T-cell (primary cell): ENCODE measurements around the gene PPDPF. TPM values are rescaled to one million over a fixed set of nuclear protein-coding genes. Genes with fewer than 3 reads are reported as not detected.

ENCODE experiments used
- ATAC-seq, 4 experiments: fragments of 200-7000 bp in 3 of 4; fragments of 150-1000 bp in 1 of 4; cut with Tn5 transposase; replicated peaks in 1 of 4; 1 replicate in 3 of 4; 2 replicates in 1 of 4; pipeline ENCODE4 v1.10.0; 2021; ENCODE audit warnings: moderate library complexity in 3 of 4, mild to moderate bottlenecking in 2 of 4, moderate number of reproducible peaks in 1 of 4
- CTCF ChIA-PET, 2 donors: fragments of 300-600 bp; sonication (Branson Sonifier 250); formaldehyde crosslinking; loops; one replicate each; lab custom pipeline; 2022; ENCODE audit warnings: antibody characterized with exemption in 2 of 2; lab: Charles Lee
- POLR2A ChIA-PET, 2 donors: fragments of 300-600 bp; sonication (Branson Sonifier 250); formaldehyde crosslinking; loops; one replicate each; lab custom pipeline; 2022; ENCODE audit warnings: antibody characterized with exemption in 2 of 2; lab: Charles Lee
- DNase-seq, 35 experiments: peaks; one replicate each; pipeline versions ENCODE4 v3.0.0 to v3.0.0-alpha.2; 2013 to 2023
- H3K27ac ChIP-seq: one replicate; pipeline ENCODE4 v1.5.1; 2013; ENCODE audit warnings: low read length
- H3K27me3 ChIP-seq, 2 experiments: replicated peaks in 1 of 2; 1 replicate in 1 of 2; 2 replicates in 1 of 2; pipeline versions ENCODE4 v1.6.1 to v1.7.0; 2013; ENCODE audit warnings: low read length in 1 of 2, mixed read lengths in 1 of 2; ENCODE audit not compliant: control insufficient read depth in 2 of 2, insufficient read depth in 2 of 2; ENCODE audit errors: extremely low read depth in 1 of 2
- H3K36me3 ChIP-seq, 2 donors: 1 replicate in 1 of 2; 2 replicates in 1 of 2; pipeline versions ENCODE4 v1.6.1 to v1.7.0; 2013; ENCODE audit warnings: low read length in 1 of 2; ENCODE audit not compliant: control insufficient read depth in 2 of 2, insufficient read depth in 1 of 2; ENCODE audit errors: extremely low read depth in 1 of 2
- H3K4me1 ChIP-seq, 2 experiments: 1 replicate in 1 of 2; 2 replicates in 1 of 2; pipeline versions ENCODE4 v1.6.1 to v1.7.0; 2013; ENCODE audit warnings: low read length in 2 of 2, mixed read lengths in 1 of 2; ENCODE audit not compliant: insufficient read depth in 2 of 2, control insufficient read depth in 1 of 2; ENCODE audit errors: extremely low read depth in 1 of 2
- H3K4me3 ChIP-seq, 2 donors: 1 replicate in 1 of 2; 2 replicates in 1 of 2; pipeline versions ENCODE4 v1.5.1 to v1.7.0; 2013; ENCODE audit warnings: mild to moderate bottlenecking in 2 of 2, low read length in 1 of 2, moderate library complexity in 1 of 2; ENCODE audit not compliant: control insufficient read depth in 1 of 2; ENCODE audit errors: extremely low read depth in 1 of 2
- H3K9me3 ChIP-seq: 2 replicates; pipeline ENCODE4 v1.7.0; 2013
- H3K27ac Mint-ChIP-seq, 2 donors: one replicate each; pipeline ENCODE4 v1.8.0; 2020 to 2021; ENCODE audit warnings: mild to moderate bottlenecking in 2 of 2, mixed read lengths in 2 of 2
- H3K27me3 Mint-ChIP-seq, 2 donors: one replicate each; pipeline ENCODE4 v1.8.0; 2021 to 2022; ENCODE audit warnings: mixed read lengths in 2 of 2
- H3K36me3 Mint-ChIP-seq: one replicate; pipeline ENCODE4 v1.8.0; 2021; ENCODE audit warnings: mixed read lengths
- H3K4me1 Mint-ChIP-seq, 3 donors: one replicate each; pipeline ENCODE4 v1.8.0; 2020 to 2022; ENCODE audit warnings: mixed read lengths in 3 of 3, mild to moderate bottlenecking in 1 of 3
- H3K4me3 Mint-ChIP-seq, 3 donors: one replicate each; pipeline ENCODE4 v1.8.0; 2020 to 2022; ENCODE audit warnings: mild to moderate bottlenecking in 3 of 3, mixed read lengths in 3 of 3, moderate library complexity in 3 of 3
- H3K9me3 Mint-ChIP-seq, 3 donors: one replicate each; pipeline ENCODE4 v1.8.0; 2020 to 2022; ENCODE audit warnings: mixed read lengths in 3 of 3
- WGBS: methylation state at CpG from one replicate; pipeline ENCODE4 v1.1.5; 2013; ENCODE audit warnings: missing lambda C conversion rate; ENCODE audit not compliant: insufficient coverage; 5-methylcytosine and 5-hydroxymethylcytosine counted together
- total RNA-seq, 35 experiments: library from RNA in 6 of 35; stranded (reverse) in 6 of 35; fragments of 120-200 nt in 1 of 35; gene quantifications; one replicate each; pipeline versions ENCODE4 v1.2.1 to v1.2.4 and lab custom pipeline; 2013 to 2026

PPDPF gene
- total RNA-seq, 5 donors from 2014 or later (not counting 1 experiment from before 2014, with no cell fraction given) = 147 to 320 (median 300) TPM

- Mint-ChIP-seq H3K4me1 (peaks cover 4 to 13% (median 11%) of the 10 kb centered on the region in 3 donors), H3K9me3 (no peaks in the 10 kb centered on the region), H3K4me3 (no peak overlapping the region), H3K27me3 (peaks cover 0 to 6% of the 10 kb centered on the region in 2 donors), H3K36me3 (no peaks in the 10 kb centered on the region), H3K27ac (no peak overlapping the region)
- ATAC-seq = no peak
- no peak for DNase-seq
- H3K4me3 ChIP-seq = no peak overlapping the region
- H3K27me3 ChIP-seq = peaks cover 0 to 31% of the 10 kb centered on the region in 2 experiments
- H3K9me3 ChIP-seq = no peaks in the 10 kb centered on the region
- POLR2A ChIA-PET = interaction anchor here in 1 of 2 donors (0.6 kb wide), 1 partner anchor 29 kb away, joined by 7 read pairs; the partner anchor contains the start of gene HELZ2
- H3K27ac ChIP-seq = no peak overlapping the region
- peaks cover 11 to 15% of the 10 kb centered on the region in 2 experiments for H3K4me1 ChIP-seq
- no peaks in the 10 kb centered on the region for H3K36me3 ChIP-seq
- CTCF ChIA-PET = no interaction called here
- 78% methylated on average over 17 of the region's 19 CpGs for WGBS
Measured at GRCh38 chr20:63544958-63545516, 24.5 kb downstream of the PPDPF start.

GRCh38 chr20:63545814-63546213, 25.2 kb downstream of the PPDPF start:
- Mint-ChIP-seq H3K4me3 (no peak overlapping the region), H3K36me3 (no peaks in the 10 kb centered on the region), H3K27me3 (peaks cover 0 to 10% of the 10 kb centered on the region in 2 donors), H3K27ac (no peak overlapping the region), H3K9me3 (no peaks in the 10 kb centered on the region), H3K4me1 (peaks cover 4 to 11% (median 11%) of the 10 kb centered on the region in 3 donors)
- H3K4me3 ChIP-seq = no peak overlapping the region
- ATAC-seq (peak in 1 of 4 experiments; percentile 61), DNase-seq (no peak)
- H3K36me3 ChIP-seq = no peaks in the 10 kb centered on the region
- ChIA-PET POLR2A (interaction anchor here in 1 of 2 donors (0.6 kb wide), 1 partner anchor 28 kb away, joined by 7 read pairs; the partner anchor contains the start of gene HELZ2), CTCF (no interaction called here)
- peaks cover 11 to 15% of the 10 kb centered on the region in 2 experiments for H3K4me1 ChIP-seq
- peaks cover 0 to 39% of the 10 kb centered on the region in 2 experiments for H3K27me3 ChIP-seq
- H3K9me3 ChIP-seq = no peaks in the 10 kb centered on the region
- H3K27ac ChIP-seq = no peak overlapping the region
- WGBS = no CpG with 5 or more reads among the region's 6 CpGs

- Histone ChIP-seq H3K4me3 (no peak overlapping the region), H3K27ac (no peak overlapping the region), H3K27me3 (peaks cover 0 to 43% of the 10 kb centered on the region in 2 experiments), H3K9me3 (no peaks in the 10 kb centered on the region), H3K36me3 (no peaks in the 10 kb centered on the region), H3K4me1 (peaks cover 11 to 15% of the 10 kb centered on the region in 2 experiments)
- POLR2A ChIA-PET = no interaction called here
- DNase-seq (no peak), ATAC-seq (no peak)
- Mint-ChIP-seq H3K36me3 (no peaks in the 10 kb centered on the region), H3K4me1 (peaks cover 4 to 16% (median 11%) of the 10 kb centered on the region in 3 donors), H3K27me3 (peaks cover 0 to 10% of the 10 kb centered on the region in 2 donors), H3K9me3 (no peaks in the 10 kb centered on the region), H3K27ac (no peak overlapping the region), H3K4me3 (no peak overlapping the region)
- CTCF ChIA-PET = interaction anchor here in 1 of 2 donors (0.7 kb wide), 1 partner anchor 365 kb away, joined by 3 read pairs; no protein-coding TSS in a partner anchor
- WGBS = 84% methylated on average over 17 of the region's 20 CpGs
Measured at GRCh38 chr20:63546256-63546955, 25.8 kb downstream of the PPDPF start.

GRCh38 chr20:63546956-63547724, 26.6 kb downstream of the PPDPF start:
- WGBS = 67% methylated on average over 58 of the region's 58 CpGs
- H3K4me3 Mint-ChIP-seq = no peak overlapping the region
- no peaks in the 10 kb centered on the region for H3K36me3 Mint-ChIP-seq
- ATAC-seq = no peak
- peak overlapping the region in 1 of 2 donors; percentile 27 for H3K27ac Mint-ChIP-seq
- no peak for DNase-seq
- H3K36me3 ChIP-seq = no peaks in the 10 kb centered on the region
- peaks cover 0 to 10% of the 10 kb centered on the region in 2 donors for H3K27me3 Mint-ChIP-seq
- H3K4me1 ChIP-seq = peaks cover 15 to 20% of the 10 kb centered on the region in 2 experiments
- POLR2A ChIA-PET = no interaction called here
- peaks cover 4 to 18% (median 13%) of the 10 kb centered on the region in 3 donors for H3K4me1 Mint-ChIP-seq
- H3K27ac ChIP-seq = no peak overlapping the region
- no peaks in the 10 kb centered on the region for H3K9me3 Mint-ChIP-seq
- CTCF ChIA-PET = interaction anchor here (0.6 to 0.7 kb wide), 2 partner anchors 321 to 364 kb away, joined by 3 read pairs; no protein-coding TSS in a partner anchor
- H3K4me3 ChIP-seq = no peak overlapping the region
- H3K27me3 ChIP-seq = peaks cover 0 to 46% of the 10 kb centered on the region in 2 experiments
- H3K9me3 ChIP-seq = no peaks in the 10 kb centered on the region

GRCh38 chr20:63547725-63548480, 27.3 kb downstream of the PPDPF start, which contains the start of gene SRMS:
Gene SRMS, minus strand, starts transcription at chr20:63547749. Its CDS starts 286 bp downstream, at chr20:63547463.
- POLR2A ChIA-PET = no interaction called here
- peaks cover 20 to 24% of the 10 kb centered on the region in 2 experiments for H3K4me1 ChIP-seq
- H3K27ac ChIP-seq = no peak within 1 kb of the TSS
- H3K36me3 Mint-ChIP-seq = no peaks in the 10 kb centered on the region
- no peaks in the 10 kb centered on the region for H3K36me3 ChIP-seq
- no peaks in the 10 kb centered on the region for H3K9me3 Mint-ChIP-seq
- H3K4me3 ChIP-seq = no peak within 1 kb of the TSS
- peak within 1 kb of the TSS in 1 of 2 donors; percentile 27 for H3K27ac Mint-ChIP-seq
- H3K27me3 Mint-ChIP-seq = peaks cover 0 to 10% of the 10 kb centered on the region in 2 donors
- H3K27me3 ChIP-seq = peaks cover 0 to 46% of the 10 kb centered on the region in 2 experiments
- CTCF ChIA-PET = interaction anchor here in 1 of 2 donors (0.6 kb wide), 1 partner anchor 320 kb away, joined by 3 read pairs; no protein-coding TSS in a partner anchor
- H3K9me3 ChIP-seq = no peaks in the 10 kb centered on the region
- DNase-seq (no peak), ATAC-seq (no peak)
- H3K4me1 Mint-ChIP-seq = peaks cover 11 to 24% (median 21%) of the 10 kb centered on the region in 3 donors
- WGBS = 60% methylated on average over 27 of the region's 35 CpGs
- no peak within 1 kb of the TSS for H3K4me3 Mint-ChIP-seq
